Omental fat pad (tissue), 4 donors: ENCODE measurements around the gene COX6B2. TPM values are rescaled to one million over a fixed set of nuclear protein-coding genes. Genes with fewer than 3 reads are reported as not detected.

Source experiments
- ATAC-seq: fragments of 150-250 bp; one replicate; pipeline ENCODE4 v1.9.1; 2016; ENCODE audit warnings: mild to moderate bottlenecking, moderate library complexity; ENCODE audit not compliant: low FRiP score
- DNase-seq: peaks from one replicate; pipeline ENCODE4 v3.0.0-alpha.2; 2019; ENCODE audit warnings: low spot score
- CTCF ChIP-seq, 3 donors: fragments of 450-650 bp; IDR thresholded peaks; one replicate each; pipeline ENCODE4 v1.5.1; 2016 to 2017; ENCODE audit warnings: antibody characterized with exemption in 3 of 3, mild to moderate bottlenecking in 3 of 3, moderate library complexity in 2 of 3
- total RNA-seq, 4 donors: library from RNA; depleted of rRNA; stranded (reverse); fragments of >200 nt; gene quantifications; one replicate each; pipeline ENCODE4 v1.1.0, GENCODE V29; 2016

COX6B2 gene
- total RNA-seq, 4 donors from 2014 or later = 0.56 TPM; not detected in 3

- DNase-seq = no peak
- no peak for ATAC-seq
- no peak for TF ChIP-seq CTCF (IDR thresholded peaks at IDR 0.05)
These were observed 40.1 kb downstream of the COX6B2 start for GRCh38 chr19:55314396-55314795.

GRCh38 chr19:55312621-55313512 is 41.7 kb downstream of the COX6B2 start:
- ATAC-seq (no peak), DNase-seq (no peak)
- no peak for TF ChIP-seq CTCF (IDR thresholded peaks at IDR 0.05)

GRCh38 chr19:55311797-55312196 is 42.7 kb downstream of the COX6B2 start:
- TF ChIP-seq CTCF (IDR thresholded peaks at IDR 0.05) = no peak
- ATAC-seq (no peak), DNase-seq (no peak)

- DNase-seq (no peak), ATAC-seq (no peak)
- TF ChIP-seq CTCF (IDR thresholded peaks at IDR 0.05) = no peak
These were observed 43.1 kb downstream of the COX6B2 start for GRCh38 chr19:55311397-55311796.

GRCh38 chr19:55310498-55310897 is 44.0 kb downstream of the COX6B2 start:
- no peak for ATAC-seq
- TF ChIP-seq CTCF (IDR thresholded peaks at IDR 0.05) = no peak
- no peak for DNase-seq

GRCh38 chr19:55309448-55309847 is 45.1 kb downstream of the COX6B2 start:
- DNase-seq = no peak

More at GRCh38 chr19:55309448-55309847, 45.1 kb downstream of the COX6B2 start:
- TF ChIP-seq CTCF (IDR thresholded peaks at IDR 0.05) = no peak
- no peak for ATAC-seq
